Panc1 (cell line): ENCODE measurements around the gene ROBO1. TPM values are rescaled to one million over a fixed set of nuclear protein-coding genes. Genes with fewer than 3 reads are reported as not detected.

ENCODE experiments used
- ATAC-seq: fragments of 200-7000 bp; cut with Tn5 transposase; 2 replicates; pipeline ENCODE4 v1.9.1; 2020; ENCODE audit warnings: mild to moderate bottlenecking, moderate library complexity
- BruUV-seq: library from RNA; stranded (reverse); fragments of 400-500 nt; replicated peaks from 2 replicates; lab custom pipeline; 2021; lab: Mats Ljungman, UMichigan
- CTCF ChIA-PET: fragments of 300-600 bp; sonication (Branson Sonifier 250); formaldehyde crosslinking; loops from one replicate; lab custom pipeline; 2022; ENCODE audit warnings: antibody characterized with exemption; lab: Charles Lee
- POLR2A ChIA-PET: fragments of 300-600 bp; sonication (Branson Sonifier 250); formaldehyde crosslinking; loops from one replicate; lab custom pipeline; 2022; ENCODE audit warnings: antibody characterized with exemption; lab: Charles Lee
- DNase-seq: peaks from one replicate; pipeline ENCODE4 v3.0.0-alpha.2; 2010; ENCODE audit warnings: low read depth, low spot score
- H3K27ac ChIP-seq: 2 replicates; pipeline ENCODE4 v1.5.1; 2011; ENCODE audit warnings: mild to moderate bottlenecking, low read length, inconsistent platforms
- H3K27me3 ChIP-seq: fragments of 200-500 bp; sonication (Bioruptor generic); 2 replicates; pipeline ENCODE4 v1.6.0; 2014; ENCODE audit warnings: low read length, inconsistent platforms; ENCODE audit not compliant: control insufficient read depth, insufficient read depth
- H3K36me3 ChIP-seq: fragments of 200-500 bp; sonication (Bioruptor generic); 2 replicates; pipeline ENCODE4 v1.5.1; 2014; ENCODE audit warnings: inconsistent platforms, mild to moderate bottlenecking, low read length, moderate library complexity; ENCODE audit not compliant: control insufficient read depth, insufficient read depth
- H3K4me1 ChIP-seq: 2 replicates; pipeline ENCODE4 v1.5.1; 2011; ENCODE audit warnings: inconsistent platforms, mild to moderate bottlenecking, low read length, moderate library complexity; ENCODE audit not compliant: control insufficient read depth, insufficient read depth
- H3K4me3 ChIP-seq, 2 experiments: 2 replicates each; pipeline ENCODE4 v1.5.1; 2011 to 2012; ENCODE audit warnings: low read depth in 2 of 2, low read length in 2 of 2, mild to moderate bottlenecking in 2 of 2, inconsistent platforms in 1 of 2, moderate library complexity in 1 of 2
- H3K9me3 ChIP-seq: fragments of 200-500 bp; sonication (Bioruptor generic); 2 replicates; pipeline ENCODE4 v1.5.1; 2014; ENCODE audit warnings: low read depth, mild to moderate bottlenecking, inconsistent platforms, low read length, moderate library complexity; ENCODE audit not compliant: control insufficient read depth, insufficient read depth
- POLR2AphosphoS5 ChIP-seq: IDR thresholded peaks from 2 replicates; pipeline ENCODE4 v1.6.1; 2012; ENCODE audit warnings: mild to moderate bottlenecking, low read depth, low read length, moderate library complexity
- SIN3A ChIP-seq: IDR thresholded peaks from 2 replicates; pipeline ENCODE4 v1.6.1; 2012; ENCODE audit warnings: low read depth, mild to moderate bottlenecking, low read length, moderate library complexity, borderline replicate concordance; ENCODE audit not compliant: insufficient read depth
- TCF7L2 ChIP-seq: IDR thresholded peaks from 2 replicates; pipeline ENCODE4 v1.6.1; 2011; ENCODE audit warnings: mild to moderate bottlenecking, low read depth, low read length, inconsistent platforms
- in situ Hi-C: cut with HindIII; loops from 2 replicates; pipeline ENCODE4 v1.10.0; 2016; ENCODE audit warnings: low sequenced_read_pairs, low pct_unique_long_range_greater_than_20kb
- intact Hi-C: fragments of 100-400 bp; cut with micrococcal nuclease; formaldehyde crosslinking; loops from one replicate; pipeline ENCODE4 v1.10.0; 2022; ENCODE audit not compliant: unreplicated experiment
- total RNA-seq: library from RNA; stranded (reverse); gene quantifications from one replicate; pipeline ENCODE4 v1.2.1, GENCODE V29; 2021; ENCODE audit not compliant: unreplicated experiment
- TF ChIP-seq, protein P1 (sequence below): fragments of 450-650 bp; IDR thresholded peaks from 2 replicates; pipeline ENCODE4 v1.5.1; 2017; ENCODE audit warnings: mild to moderate bottlenecking
- TF ChIP-seq, protein P2 (sequence below), 2 experiments: IDR thresholded peaks; 2 replicates each; pipeline ENCODE4 v1.6.1; 2011 to 2012; ENCODE audit warnings: low read depth in 2 of 2, control low read depth in 1 of 2, low read length in 1 of 2, mild to moderate bottlenecking in 1 of 2, moderate library complexity in 1 of 2; ENCODE audit not compliant: insufficient read depth in 1 of 2

The ROBO1 gene
- total RNA-seq, 1 experiment from 2014 or later, result 61.6 TPM

DNA sequence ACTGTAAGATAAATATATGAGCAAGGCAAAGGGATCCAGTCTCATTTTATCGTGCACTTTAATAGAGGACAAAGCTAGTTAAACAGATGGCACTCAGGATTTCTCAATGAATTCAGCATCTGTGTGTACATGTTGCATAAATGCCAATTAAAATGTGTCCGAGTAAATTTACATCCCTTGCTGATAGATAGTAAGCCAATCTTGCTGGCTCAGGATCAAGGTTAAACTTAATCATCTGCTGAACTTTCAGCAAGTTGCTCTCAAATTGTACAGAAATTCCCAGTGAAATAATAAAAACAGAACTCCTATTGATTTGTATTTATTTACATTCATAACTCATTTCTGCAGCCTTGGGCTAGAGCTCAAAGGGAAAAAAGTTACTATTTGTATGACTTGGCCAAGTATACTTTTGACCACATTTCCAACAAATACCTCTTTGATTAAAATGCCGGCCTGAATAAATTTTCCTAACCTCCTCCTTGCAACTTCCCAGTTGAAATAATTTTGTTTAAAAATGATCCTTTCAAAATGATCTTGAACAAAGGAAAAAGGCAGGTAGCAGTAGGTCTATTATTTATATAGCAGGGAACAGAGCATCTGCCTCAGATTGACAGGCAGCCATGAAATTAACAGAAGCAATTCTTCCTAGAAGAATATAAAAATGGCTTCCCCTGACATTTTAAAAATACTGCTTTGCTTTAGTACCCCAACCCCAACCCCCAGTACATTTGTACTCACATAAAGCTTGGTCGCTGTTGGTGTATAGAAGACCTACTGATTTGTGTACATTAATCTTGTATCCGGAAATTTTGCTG, 1001.9 kb downstream of the ROBO1 start:
- Histone ChIP-seq H3K4me1 (no peaks in the 10 kb centered on the region; the same call in 1 of the 2 replicates), H3K36me3 (no peaks in the 10 kb centered on the region), H3K9me3 (no peaks in the 10 kb centered on the region), H3K27ac (peak overlapping the region; percentile 34), H3K4me3 (peak overlapping the region in 1 of 2 experiments; percentile 20; a peak in 2 of 4 replicates), H3K27me3 (no peaks in the 10 kb centered on the region)
- CTCF ChIA-PET, result no interaction called here
- intact Hi-C loops, result no loop called here
- in situ Hi-C loops, result no loop called here
- no peak for DNase-seq
- 0 out of 2 replicates have a peak, but pooled peaks have one; percentile 45 for ATAC-seq
- BruUV-seq, result no TSS peak
- POLR2A ChIA-PET, result no interaction called here
- TF ChIP-seq, protein P1, sequence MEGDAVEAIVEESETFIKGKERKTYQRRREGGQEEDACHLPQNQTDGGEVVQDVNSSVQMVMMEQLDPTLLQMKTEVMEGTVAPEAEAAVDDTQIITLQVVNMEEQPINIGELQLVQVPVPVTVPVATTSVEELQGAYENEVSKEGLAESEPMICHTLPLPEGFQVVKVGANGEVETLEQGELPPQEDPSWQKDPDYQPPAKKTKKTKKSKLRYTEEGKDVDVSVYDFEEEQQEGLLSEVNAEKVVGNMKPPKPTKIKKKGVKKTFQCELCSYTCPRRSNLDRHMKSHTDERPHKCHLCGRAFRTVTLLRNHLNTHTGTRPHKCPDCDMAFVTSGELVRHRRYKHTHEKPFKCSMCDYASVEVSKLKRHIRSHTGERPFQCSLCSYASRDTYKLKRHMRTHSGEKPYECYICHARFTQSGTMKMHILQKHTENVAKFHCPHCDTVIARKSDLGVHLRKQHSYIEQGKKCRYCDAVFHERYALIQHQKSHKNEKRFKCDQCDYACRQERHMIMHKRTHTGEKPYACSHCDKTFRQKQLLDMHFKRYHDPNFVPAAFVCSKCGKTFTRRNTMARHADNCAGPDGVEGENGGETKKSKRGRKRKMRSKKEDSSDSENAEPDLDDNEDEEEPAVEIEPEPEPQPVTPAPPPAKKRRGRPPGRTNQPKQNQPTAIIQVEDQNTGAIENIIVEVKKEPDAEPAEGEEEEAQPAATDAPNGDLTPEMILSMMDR, result no peak
- peak; percentile 89 for TF ChIP-seq TCF7L2

DNA sequence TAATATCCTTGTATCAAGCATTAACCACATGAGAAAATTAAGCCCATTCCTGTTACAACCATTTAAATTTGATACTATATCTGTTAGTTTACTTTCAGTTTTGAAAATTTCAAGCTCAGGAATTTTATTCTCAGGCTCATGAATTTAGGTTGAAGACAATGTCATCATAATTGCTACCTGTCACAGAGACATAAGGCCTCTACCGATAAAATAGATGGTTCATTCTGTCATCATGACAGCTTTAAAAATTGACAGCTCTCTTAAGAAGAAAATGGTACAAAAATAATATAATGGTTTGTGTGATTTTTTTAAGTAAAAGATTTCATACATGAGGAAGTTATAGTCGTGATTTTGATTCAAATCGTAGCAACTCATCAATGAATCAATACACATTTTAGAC, 1003.2 kb downstream of the ROBO1 start:
- intact Hi-C loops (no loop called here), in situ Hi-C loops (no loop called here)
- H3K9me3 ChIP-seq, result no peaks in the 10 kb centered on the region
- POLR2A ChIA-PET, result no interaction called here
- CTCF ChIA-PET, result no interaction called here
- no peak overlapping the region for H3K4me3 ChIP-seq
- H3K36me3 ChIP-seq, result no peaks in the 10 kb centered on the region
- DNase-seq (no peak), ATAC-seq (no peak)
- TF ChIP-seq TCF7L2 (no peak), SIN3A (no peak), POLR2AphosphoS5 (no peak)
- TF ChIP-seq, protein P2, sequence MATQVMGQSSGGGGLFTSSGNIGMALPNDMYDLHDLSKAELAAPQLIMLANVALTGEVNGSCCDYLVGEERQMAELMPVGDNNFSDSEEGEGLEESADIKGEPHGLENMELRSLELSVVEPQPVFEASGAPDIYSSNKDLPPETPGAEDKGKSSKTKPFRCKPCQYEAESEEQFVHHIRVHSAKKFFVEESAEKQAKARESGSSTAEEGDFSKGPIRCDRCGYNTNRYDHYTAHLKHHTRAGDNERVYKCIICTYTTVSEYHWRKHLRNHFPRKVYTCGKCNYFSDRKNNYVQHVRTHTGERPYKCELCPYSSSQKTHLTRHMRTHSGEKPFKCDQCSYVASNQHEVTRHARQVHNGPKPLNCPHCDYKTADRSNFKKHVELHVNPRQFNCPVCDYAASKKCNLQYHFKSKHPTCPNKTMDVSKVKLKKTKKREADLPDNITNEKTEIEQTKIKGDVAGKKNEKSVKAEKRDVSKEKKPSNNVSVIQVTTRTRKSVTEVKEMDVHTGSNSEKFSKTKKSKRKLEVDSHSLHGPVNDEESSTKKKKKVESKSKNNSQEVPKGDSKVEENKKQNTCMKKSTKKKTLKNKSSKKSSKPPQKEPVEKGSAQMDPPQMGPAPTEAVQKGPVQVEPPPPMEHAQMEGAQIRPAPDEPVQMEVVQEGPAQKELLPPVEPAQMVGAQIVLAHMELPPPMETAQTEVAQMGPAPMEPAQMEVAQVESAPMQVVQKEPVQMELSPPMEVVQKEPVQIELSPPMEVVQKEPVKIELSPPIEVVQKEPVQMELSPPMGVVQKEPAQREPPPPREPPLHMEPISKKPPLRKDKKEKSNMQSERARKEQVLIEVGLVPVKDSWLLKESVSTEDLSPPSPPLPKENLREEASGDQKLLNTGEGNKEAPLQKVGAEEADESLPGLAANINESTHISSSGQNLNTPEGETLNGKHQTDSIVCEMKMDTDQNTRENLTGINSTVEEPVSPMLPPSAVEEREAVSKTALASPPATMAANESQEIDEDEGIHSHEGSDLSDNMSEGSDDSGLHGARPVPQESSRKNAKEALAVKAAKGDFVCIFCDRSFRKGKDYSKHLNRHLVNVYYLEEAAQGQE (IDR thresholded peaks at IDR 0.05; ENCODE audit: insufficient read depth in 1 of 2, low read depth in 2 of 2, low read length in 1 of 2), result no peak
- H3K27ac ChIP-seq, result no peak overlapping the region; the same call in 1 of the 2 replicates
- H3K4me1 ChIP-seq, result no peaks in the 10 kb centered on the region; the same call in 1 of the 2 replicates
- H3K27me3 ChIP-seq, result no peaks in the 10 kb centered on the region
- BruUV-seq, result no TSS peak

DNA sequence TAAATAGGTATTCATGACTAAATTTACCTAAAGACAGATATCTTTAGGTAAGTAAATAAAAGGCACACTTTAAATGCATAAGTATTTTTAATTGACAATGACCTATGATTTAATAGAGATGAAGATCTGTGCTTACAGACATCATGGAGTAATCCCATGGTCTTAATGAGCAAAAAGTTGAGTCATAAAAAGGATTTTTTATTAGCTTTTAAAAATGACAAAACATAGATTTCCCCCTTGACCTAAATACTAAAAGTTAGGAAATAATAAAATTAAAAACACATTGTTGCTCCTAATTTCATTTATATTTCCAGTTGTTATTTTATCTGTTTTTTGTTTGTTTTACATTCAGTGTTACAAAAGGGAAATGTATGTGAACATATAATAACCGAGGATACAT, 1005.7 kb downstream of the ROBO1 start:
- CTCF ChIA-PET, result no interaction called here
- Histone ChIP-seq H3K9me3 (no peaks in the 10 kb centered on the region), H3K27me3 (no peaks in the 10 kb centered on the region), H3K4me1 (no peaks in the 10 kb centered on the region; the same call in 1 of the 2 replicates), H3K36me3 (no peaks in the 10 kb centered on the region), H3K4me3 (no peak overlapping the region), H3K27ac (no peak overlapping the region)
- DNase-seq (no peak), ATAC-seq (no peak)
- no TSS peak for BruUV-seq
- in situ Hi-C loops (no loop called here), intact Hi-C loops (no loop called here)
- TF ChIP-seq POLR2AphosphoS5, result no peak
- TF ChIP-seq, protein P1, result no peak
- TF ChIP-seq TCF7L2, result no peak
- POLR2A ChIA-PET, result no interaction called here
